ENCODE data around the gene SERPINF2. TPM values are rescaled to one million over a fixed set of nuclear protein-coding genes. Genes with fewer than 3 reads are reported as not detected.
A peak's percentile ranks its signal among the peaks of the same experiment; 100 is the strongest.
"Not testable (repeated sequence)": the region's sequence is repeated elsewhere in the genome, so short reads cannot be mapped to it uniquely, and the experiment has no call there.

SERPINF2 gene
- total RNA-seq, 2 donors from 2014 or later: 5.0 to 9.8 TPM

- peak; percentile 67 for ATAC-seq (ENCODE audit: insufficient number of reproducible peaks, low FRiP score, low read depth)
- Histone ChIP-seq H3K36me3 (peaks cover 17% of the 10 kb centered on the region), H3K4me1 (ENCODE audit: control insufficient read depth in 1 of 2, low read depth in 2 of 2) (peaks cover 24 to 41% of the 10 kb centered on the region in 2 donors), H3K27ac (peak overlapping the region; percentile 99 to 100), H3K27me3 (replicated peaks; ENCODE audit: insufficient read depth) (no peaks in the 10 kb centered on the region), H3K4me3 (peak overlapping the region; percentile 99), H3K9me3 (no peaks in the 10 kb centered on the region)
- DNase-seq (ENCODE audit: low spot score): peak; percentile 98
- TF ChIP-seq CTCF (IDR thresholded peaks at IDR 0.05): no peak
These were observed 26.4 kb upstream of the SERPINF2 start for GRCh38 chr17:1716076-1716911.

GRCh38 chr17:1716912-1717695 lies 25.6 kb upstream of the SERPINF2 start:
- ATAC-seq (ENCODE audit: insufficient number of reproducible peaks, low FRiP score, low read depth) (peak; percentile 64), DNase-seq (ENCODE audit: low spot score) (peak; percentile 92)
- Histone ChIP-seq H3K36me3 (peaks cover 17% of the 10 kb centered on the region), H3K9me3 (no peaks in the 10 kb centered on the region), H3K4me1 (ENCODE audit: control insufficient read depth in 1 of 2, low read depth in 2 of 2) (peaks cover 24 to 38% of the 10 kb centered on the region in 2 donors), H3K27ac (peak overlapping the region; percentile 98), H3K27me3 (replicated peaks; ENCODE audit: insufficient read depth) (no peaks in the 10 kb centered on the region), H3K4me3 (peak overlapping the region; percentile 79)
- no peak for TF ChIP-seq CTCF (IDR thresholded peaks at IDR 0.05)

GRCh38 chr17:1718362-1719165 lies 24.1 kb upstream of the SERPINF2 start:
- H3K9me3 ChIP-seq: no peaks in the 10 kb centered on the region
- peak overlapping the region; percentile 98 for H3K27ac ChIP-seq
- H3K4me1 ChIP-seq (ENCODE audit: control insufficient read depth in 1 of 2, low read depth in 2 of 2): peaks cover 16 to 25% of the 10 kb centered on the region in 2 donors
- H3K36me3 ChIP-seq: peaks cover 2% of the 10 kb centered on the region
- no peaks in the 10 kb centered on the region for H3K27me3 ChIP-seq (replicated peaks; ENCODE audit: insufficient read depth)
- no peak overlapping the region for H3K4me3 ChIP-seq
- ATAC-seq (ENCODE audit: insufficient number of reproducible peaks, low FRiP score, low read depth) (no peak), DNase-seq (ENCODE audit: low spot score) (no peak)
- TF ChIP-seq CTCF (IDR thresholded peaks at IDR 0.05): no peak

GRCh38 chr17:1720856-1721386 lies 21.8 kb upstream of the SERPINF2 start:
- no peak overlapping the region for H3K4me3 ChIP-seq
- no peaks in the 10 kb centered on the region for H3K9me3 ChIP-seq
- H3K36me3 ChIP-seq: no peaks in the 10 kb centered on the region
- H3K27ac ChIP-seq: no peak overlapping the region
- no peak for ATAC-seq (ENCODE audit: insufficient number of reproducible peaks, low FRiP score, low read depth)
- no peaks in the 10 kb centered on the region for H3K27me3 ChIP-seq (replicated peaks; ENCODE audit: insufficient read depth)
- H3K4me1 ChIP-seq (ENCODE audit: control insufficient read depth in 1 of 2, low read depth in 2 of 2): peaks cover 19 to 34% of the 10 kb centered on the region in 2 donors
- no peak for DNase-seq (ENCODE audit: low spot score)
- peak; percentile 96 for TF ChIP-seq CTCF (IDR thresholded peaks at IDR 0.05)

GRCh38 chr17:1722022-1722421 lies 20.6 kb upstream of the SERPINF2 start:
- not testable (repeated sequence) for H3K27ac ChIP-seq

More at GRCh38 chr17:1722022-1722421, 20.6 kb upstream of the SERPINF2 start:
- H3K4me3 ChIP-seq; H3K9me3 ChIP-seq; DNase-seq (ENCODE audit: low spot score); H3K27me3 ChIP-seq (replicated peaks; ENCODE audit: insufficient read depth); H3K36me3 ChIP-seq; ATAC-seq (ENCODE audit: insufficient number of reproducible peaks, low FRiP score, low read depth): not testable (repeated sequence)
- peaks cover 19 to 35% of the 10 kb centered on the region in 2 donors for H3K4me1 ChIP-seq (ENCODE audit: control insufficient read depth in 1 of 2, low read depth in 2 of 2)
